Measurements from ENCODE around the gene VWA8.

The VWA8 gene

DNA sequence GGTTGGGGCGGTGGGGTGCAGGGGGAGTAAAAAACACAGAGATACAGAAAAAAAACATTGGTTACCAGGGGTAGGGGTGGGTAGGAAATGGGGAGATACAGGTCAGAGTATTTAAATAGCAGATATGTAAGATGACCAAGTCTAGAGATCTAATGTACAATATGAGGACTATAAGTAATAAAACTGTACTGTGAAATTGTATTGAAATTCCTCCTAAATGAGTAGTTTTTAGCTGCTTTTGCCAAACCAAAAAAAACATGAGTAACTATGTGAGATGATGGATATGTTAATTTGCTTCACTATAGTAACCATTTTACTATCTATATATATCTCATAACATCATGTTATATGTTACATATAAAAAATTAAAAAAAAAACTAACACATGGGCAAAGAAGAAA is 29.6 kb downstream of the VWA8 start:
- no peak overlapping the region for H3K4me3 ChIP-seq (ENCODE audit: low read depth, low read length)
- TF ChIP-seq ZNF24 (tag by site-specific recombination; IDR thresholded peaks at IDR 0.05) (no peak), ZNF658 (tag by site-specific recombination; IDR thresholded peaks at IDR 0.05) (no peak), ZNF169 (tag by site-specific recombination; IDR thresholded peaks at IDR 0.05) (no peak), PRDM1 (tag by site-specific recombination; IDR thresholded peaks at IDR 0.05) (no peak)
- TF ChIP-seq, protein P1, sequence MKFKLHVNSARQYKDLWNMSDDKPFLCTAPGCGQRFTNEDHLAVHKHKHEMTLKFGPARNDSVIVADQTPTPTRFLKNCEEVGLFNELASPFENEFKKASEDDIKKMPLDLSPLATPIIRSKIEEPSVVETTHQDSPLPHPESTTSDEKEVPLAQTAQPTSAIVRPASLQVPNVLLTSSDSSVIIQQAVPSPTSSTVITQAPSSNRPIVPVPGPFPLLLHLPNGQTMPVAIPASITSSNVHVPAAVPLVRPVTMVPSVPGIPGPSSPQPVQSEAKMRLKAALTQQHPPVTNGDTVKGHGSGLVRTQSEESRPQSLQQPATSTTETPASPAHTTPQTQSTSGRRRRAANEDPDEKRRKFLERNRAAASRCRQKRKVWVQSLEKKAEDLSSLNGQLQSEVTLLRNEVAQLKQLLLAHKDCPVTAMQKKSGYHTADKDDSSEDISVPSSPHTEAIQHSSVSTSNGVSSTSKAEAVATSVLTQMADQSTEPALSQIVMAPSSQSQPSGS (tag by site-specific recombination; IDR thresholded peaks at IDR 0.05; ENCODE audit: low read depth) = no peak
- TF ChIP-seq, protein P2, sequence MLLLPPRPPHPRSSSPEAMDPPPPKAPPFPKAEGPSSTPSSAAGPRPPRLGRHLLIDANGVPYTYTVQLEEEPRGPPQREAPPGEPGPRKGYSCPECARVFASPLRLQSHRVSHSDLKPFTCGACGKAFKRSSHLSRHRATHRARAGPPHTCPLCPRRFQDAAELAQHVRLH (tag by site-specific recombination; IDR thresholded peaks at IDR 0.05) = no peak
- H3K27ac ChIP-seq (ENCODE audit: extremely low read depth, low read depth, low read length) = no peak overlapping the region
- H3K9me3 ChIP-seq (ENCODE audit: control insufficient read depth, insufficient read depth, low read depth, low read length) = no peaks in the 10 kb centered on the region
- H3K36me3 ChIP-seq (ENCODE audit: control insufficient read depth in 2 of 2, insufficient read depth in 1 of 2, low read length in 2 of 2) = no peaks in the 10 kb centered on the region
- POLR2A ChIA-PET = no interaction called here
- H3K4me1 ChIP-seq (ENCODE audit: control insufficient read depth, insufficient read depth, low read length) = no peaks in the 10 kb centered on the region
- CTCF ChIA-PET = interaction anchor here (0.7 kb wide), 1 partner anchor 11 kb away, joined by 5 read pairs; no protein-coding TSS in a partner anchor

DNA sequence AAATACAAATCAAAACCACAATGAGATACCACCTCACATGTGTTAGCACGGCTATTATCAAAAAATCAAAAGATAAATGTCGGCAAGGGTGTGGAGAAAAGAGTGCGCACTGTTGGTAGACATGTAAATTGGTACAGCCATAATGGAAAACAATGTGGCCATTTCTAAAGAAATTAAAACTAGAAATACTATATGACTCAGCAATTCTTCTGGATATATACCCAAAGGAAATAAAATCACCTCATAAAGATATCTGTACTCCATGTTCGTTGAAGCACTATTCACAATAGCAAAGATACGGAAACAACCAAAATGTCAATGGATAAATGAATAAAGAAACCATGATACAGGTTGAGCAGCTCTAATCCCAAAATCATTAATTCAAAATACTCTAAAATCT is 30.8 kb downstream of the VWA8 start:
- TF ChIP-seq, protein P3, sequence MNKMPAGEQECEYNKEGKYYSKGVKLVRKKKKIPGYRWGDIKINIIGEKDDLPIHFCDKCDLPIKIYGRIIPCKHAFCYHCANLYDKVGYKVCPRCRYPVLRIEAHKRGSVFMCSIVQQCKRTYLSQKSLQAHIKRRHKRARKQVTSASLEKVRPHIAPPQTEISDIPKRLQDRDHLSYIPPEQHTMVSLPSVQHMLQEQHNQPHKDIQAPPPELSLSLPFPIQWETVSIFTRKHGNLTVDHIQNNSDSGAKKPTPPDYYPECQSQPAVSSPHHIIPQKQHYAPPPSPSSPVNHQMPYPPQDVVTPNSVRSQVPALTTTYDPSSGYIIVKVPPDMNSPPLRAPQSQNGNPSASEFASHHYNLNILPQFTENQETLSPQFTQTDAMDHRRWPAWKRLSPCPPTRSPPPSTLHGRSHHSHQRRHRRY (tag by site-specific recombination; IDR thresholded peaks at IDR 0.05) = no peak
- no peak for TF ChIP-seq ZNF175 (tag by site-specific recombination; IDR thresholded peaks at IDR 0.05)
- TF ChIP-seq ZNF561 (tag by site-specific recombination; IDR thresholded peaks at IDR 0.05; ENCODE audit: borderline replicate concordance) = no peak
- no peak for TF ChIP-seq ZSCAN16 (tag by site-specific recombination; IDR thresholded peaks at IDR 0.05)
- no peak for TF ChIP-seq ZNF112 (tag by site-specific recombination; IDR thresholded peaks at IDR 0.05)
- TF ChIP-seq KLF10 (tag by site-specific recombination; IDR thresholded peaks at IDR 0.05) = no peak
- TF ChIP-seq ZNF223 (tag by site-specific recombination; IDR thresholded peaks at IDR 0.05) = no peak
- no peak for TF ChIP-seq ZNF791 (tag by site-specific recombination; IDR thresholded peaks at IDR 0.05)
- TF ChIP-seq, protein P4, sequence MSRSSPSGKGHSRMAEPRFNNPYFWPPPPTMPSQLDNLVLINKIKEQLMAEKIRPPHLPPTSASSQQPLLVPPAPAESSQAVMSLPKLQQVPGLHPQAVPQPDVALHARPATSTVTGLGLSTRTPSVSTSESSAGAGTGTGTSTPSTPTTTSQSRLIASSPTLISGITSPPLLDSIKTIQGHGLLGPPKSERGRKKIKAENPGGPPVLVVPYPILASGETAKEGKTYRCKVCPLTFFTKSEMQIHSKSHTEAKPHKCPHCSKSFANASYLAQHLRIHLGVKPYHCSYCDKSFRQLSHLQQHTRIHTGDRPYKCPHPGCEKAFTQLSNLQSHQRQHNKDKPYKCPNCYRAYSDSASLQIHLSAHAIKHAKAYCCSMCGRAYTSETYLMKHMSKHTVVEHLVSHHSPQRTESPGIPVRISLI (tag by site-specific recombination; IDR thresholded peaks at IDR 0.05) = no peak
- no peak for TF ChIP-seq ZNF24 (tag by site-specific recombination; IDR thresholded peaks at IDR 0.05)
- TF ChIP-seq OVOL3 (tag by site-specific recombination; IDR thresholded peaks at IDR 0.05) = no peak
- no peak for TF ChIP-seq SP3 (tag by site-specific recombination; IDR thresholded peaks at IDR 0.05)
- Histone ChIP-seq H3K4me1 (ENCODE audit: control insufficient read depth, insufficient read depth, low read length) (no peaks in the 10 kb centered on the region), H3K27ac (ENCODE audit: extremely low read depth, low read depth, low read length) (no peak overlapping the region), H3K9me3 (ENCODE audit: control insufficient read depth, insufficient read depth, low read depth, low read length) (no peaks in the 10 kb centered on the region), H3K4me3 (ENCODE audit: low read depth, low read length) (no peak overlapping the region), H3K36me3 (ENCODE audit: control insufficient read depth in 2 of 2, insufficient read depth in 1 of 2, low read length in 2 of 2) (no peaks in the 10 kb centered on the region)
- ChIA-PET POLR2A (no interaction called here), CTCF (interaction anchor here (0.6 kb wide), 1 partner anchor 8 kb away, joined by 5 read pairs; no protein-coding TSS in a partner anchor)

DNA sequence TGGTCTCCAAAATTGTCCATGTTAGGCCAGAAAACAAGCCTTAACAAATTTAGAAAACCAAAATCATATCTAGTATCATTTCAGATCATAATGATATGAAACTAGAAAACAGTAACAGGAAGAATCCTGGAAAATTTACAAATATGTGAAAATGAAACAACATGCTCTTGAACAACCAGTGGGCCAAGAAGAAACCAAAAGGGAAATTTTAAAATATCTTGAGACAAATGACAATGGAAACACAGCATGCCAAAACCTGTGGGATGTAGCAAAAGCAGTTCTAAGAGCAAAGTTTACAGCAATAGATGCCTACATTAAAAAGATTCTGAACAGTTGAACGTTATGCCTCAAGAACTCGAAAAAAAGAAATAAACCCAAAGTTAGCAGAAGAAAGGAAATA is 32.6 kb downstream of the VWA8 start:
- ChIA-PET CTCF (no interaction called here), POLR2A (no interaction called here)
- Histone ChIP-seq H3K27ac (ENCODE audit: extremely low read depth, low read depth, low read length) (no peak overlapping the region), H3K9me3 (ENCODE audit: control insufficient read depth, insufficient read depth, low read depth, low read length) (no peaks in the 10 kb centered on the region), H3K4me3 (ENCODE audit: low read depth, low read length) (no peak overlapping the region), H3K36me3 (ENCODE audit: control insufficient read depth in 2 of 2, insufficient read depth in 1 of 2, low read length in 2 of 2) (no peaks in the 10 kb centered on the region), H3K4me1 (ENCODE audit: control insufficient read depth, insufficient read depth, low read length) (no peaks in the 10 kb centered on the region)
- TF ChIP-seq ZNF23 (tag by site-specific recombination; IDR thresholded peaks at IDR 0.05; ENCODE audit: borderline replicate concordance) (no peak), BCL11A (tag by site-specific recombination; IDR thresholded peaks at IDR 0.05; ENCODE audit: low read depth) (no peak), ZNF324 (tag by site-specific recombination; IDR thresholded peaks at IDR 0.05) (no peak), ZNF768 (tag by site-specific recombination; IDR thresholded peaks at IDR 0.05) (no peak), KLF9 (tag by site-specific recombination; IDR thresholded peaks at IDR 0.05; ENCODE audit: low read depth) (no peak), ZFP37 (tag by site-specific recombination; IDR thresholded peaks at IDR 0.05) (no peak), ZBTB20 (tag by site-specific recombination; IDR thresholded peaks at IDR 0.05) (no peak), HOXA7 (CRISPR knock-in tag; IDR thresholded peaks at IDR 0.05; ENCODE audit: borderline replicate concordance) (no peak)
- TF ChIP-seq, protein P5, sequence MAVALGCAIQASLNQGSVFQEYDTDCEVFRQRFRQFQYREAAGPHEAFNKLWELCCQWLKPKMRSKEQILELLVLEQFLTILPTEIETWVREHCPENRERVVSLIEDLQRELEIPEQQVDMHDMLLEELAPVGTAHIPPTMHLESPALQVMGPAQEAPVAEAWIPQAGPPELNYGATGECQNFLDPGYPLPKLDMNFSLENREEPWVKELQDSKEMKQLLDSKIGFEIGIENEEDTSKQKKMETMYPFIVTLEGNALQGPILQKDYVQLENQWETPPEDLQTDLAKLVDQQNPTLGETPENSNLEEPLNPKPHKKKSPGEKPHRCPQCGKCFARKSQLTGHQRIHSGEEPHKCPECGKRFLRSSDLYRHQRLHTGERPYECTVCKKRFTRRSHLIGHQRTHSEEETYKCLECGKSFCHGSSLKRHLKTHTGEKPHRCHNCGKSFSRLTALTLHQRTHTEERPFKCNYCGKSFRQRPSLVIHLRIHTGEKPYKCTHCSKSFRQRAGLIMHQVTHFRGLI (tag by site-specific recombination; IDR thresholded peaks at IDR 0.05) = no peak
- TF ChIP-seq, protein P6, sequence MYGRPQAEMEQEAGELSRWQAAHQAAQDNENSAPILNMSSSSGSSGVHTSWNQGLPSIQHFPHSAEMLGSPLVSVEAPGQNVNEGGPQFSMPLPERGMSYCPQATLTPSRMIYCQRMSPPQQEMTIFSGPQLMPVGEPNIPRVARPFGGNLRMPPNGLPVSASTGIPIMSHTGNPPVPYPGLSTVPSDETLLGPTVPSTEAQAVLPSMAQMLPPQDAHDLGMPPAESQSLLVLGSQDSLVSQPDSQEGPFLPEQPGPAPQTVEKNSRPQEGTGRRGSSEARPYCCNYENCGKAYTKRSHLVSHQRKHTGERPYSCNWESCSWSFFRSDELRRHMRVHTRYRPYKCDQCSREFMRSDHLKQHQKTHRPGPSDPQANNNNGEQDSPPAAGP (tag by site-specific recombination; IDR thresholded peaks at IDR 0.05) = no peak
- TF ChIP-seq, protein P2 (tag by site-specific recombination; IDR thresholded peaks at IDR 0.05) = no peak
